ENCODE data around the gene MTG2. TPM values are rescaled to one million over a fixed set of nuclear protein-coding genes. Genes with fewer than 3 reads are reported as not detected.

Gene MTG2
- total RNA-seq, 2 donors from 2014 or later, result 30.4 to 46.7 TPM

GRCh38 chr20:62219101-62219991 lies 36.5 kb downstream of the MTG2 start:
- Histone ChIP-seq H3K4me1 (no peaks in the 10 kb centered on the region), H3K4me3 (no peak overlapping the region), H3K27ac (no peak overlapping the region), H3K9ac (ENCODE audit: low read depth in 2 of 2, low read length in 2 of 2) (no peak overlapping the region), H3K27me3 (peaks cover 61% of the 10 kb centered on the region), H3K9me3 (no peaks in the 10 kb centered on the region), H3K36me3 (no peaks in the 10 kb centered on the region)
- DNase-seq, result no peak
- intact Hi-C loops (cut with DNase I), result no loop called here
- TF ChIP-seq CTCF (IDR thresholded peaks at IDR 0.05), result no peak

DNA sequence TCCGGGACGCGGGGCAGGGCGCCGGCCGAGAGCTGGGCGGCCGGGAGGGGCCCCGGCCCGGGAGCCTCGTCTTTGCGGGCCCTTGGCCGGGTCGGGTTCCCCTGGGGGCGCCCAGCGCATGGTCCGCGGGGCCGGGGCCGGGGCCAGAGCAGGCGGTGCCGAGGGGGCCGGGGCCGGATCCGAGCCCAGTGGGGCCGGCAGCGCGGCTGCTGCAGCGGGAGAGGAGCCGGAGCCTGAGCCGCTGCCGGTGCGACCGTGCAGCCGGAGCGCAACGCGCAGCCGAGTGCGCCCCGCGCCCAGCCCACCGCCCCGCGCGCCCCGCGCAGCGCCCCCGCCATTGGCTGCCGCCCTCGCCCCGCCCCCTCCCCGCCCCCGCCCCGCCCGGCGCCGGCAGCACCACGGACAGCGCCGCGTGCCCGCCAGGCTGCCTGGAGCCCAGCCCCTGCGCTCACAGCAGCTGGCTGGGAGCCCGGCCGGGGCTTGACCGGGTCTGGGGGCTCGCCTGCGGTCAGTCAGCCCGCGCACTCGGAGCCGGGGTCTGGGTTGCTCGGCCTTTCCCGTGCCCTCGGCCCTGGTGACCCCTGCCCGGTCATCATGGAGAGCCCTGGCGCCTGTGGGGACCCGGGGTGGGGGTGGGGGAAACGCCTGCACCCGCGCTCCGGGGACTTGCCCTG lies 37.3 kb downstream of the MTG2 start, which contains the start of gene HRH3:
TSS of gene HRH3 (minus strand) at position 287 of the 674 bp plus-strand sequence. CDS start 308 bp downstream, outside the sequence.
- Histone ChIP-seq H3K27me3 (peaks cover 61% of the 10 kb centered on the region), H3K9me3 (no peaks in the 10 kb centered on the region), H3K9ac (ENCODE audit: low read depth in 2 of 2, low read length in 2 of 2) (no peak within 1 kb of the TSS), H3K27ac (no peak within 1 kb of the TSS), H3K4me3 (no peak within 1 kb of the TSS), H3K4me1 (no peaks in the 10 kb centered on the region), H3K36me3 (no peaks in the 10 kb centered on the region)
- TF ChIP-seq CTCF (IDR thresholded peaks at IDR 0.05), result no peak
- no peak for DNase-seq
- intact Hi-C loops (cut with DNase I), result no loop called here

DNA sequence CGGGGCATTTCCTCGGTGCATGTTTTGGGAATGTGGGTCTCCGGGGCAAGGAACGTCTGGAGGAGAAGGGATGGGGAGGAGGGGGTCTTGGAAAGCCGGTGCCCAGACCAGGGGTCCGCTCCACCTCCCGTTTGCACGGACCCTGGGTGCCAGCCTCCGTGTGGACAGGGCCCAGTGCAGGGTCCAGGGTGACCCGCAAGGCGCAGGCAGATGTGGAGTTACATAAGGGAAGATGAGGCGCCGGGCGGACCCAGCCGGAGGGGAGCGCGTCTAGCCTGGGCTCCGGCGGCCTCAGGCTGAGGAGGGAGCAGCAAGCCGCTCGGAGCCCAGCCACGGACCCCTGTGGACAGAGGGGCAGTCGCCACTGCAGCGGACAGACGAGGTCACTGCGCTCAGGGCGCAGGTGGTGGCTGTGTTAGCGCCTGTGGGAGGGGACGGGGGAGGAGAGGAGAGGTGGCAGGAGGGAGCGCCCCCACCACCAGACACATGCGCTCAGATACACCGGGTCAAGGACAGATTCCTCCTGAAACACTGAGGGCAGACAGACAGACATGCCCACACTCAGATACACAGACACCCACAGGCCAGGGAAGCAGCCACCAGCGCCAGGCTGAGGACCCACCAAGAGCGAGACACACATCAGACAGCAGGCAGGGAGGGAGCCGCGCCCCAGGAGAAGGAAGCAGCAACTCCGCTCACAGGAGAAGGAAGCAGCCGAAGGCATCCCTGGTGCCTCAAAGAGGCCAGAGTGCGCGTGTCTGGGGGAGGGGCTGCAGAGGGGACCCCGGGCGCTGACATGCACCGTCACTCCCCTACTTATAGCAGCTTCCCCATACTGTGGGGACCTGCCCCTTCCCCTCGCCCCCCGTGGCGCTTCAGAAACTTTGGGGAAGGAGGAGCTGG lies 38.1 kb downstream of the MTG2 start:
- H3K9ac ChIP-seq (ENCODE audit: low read depth in 2 of 2, low read length in 2 of 2), result no peak overlapping the region
- intact Hi-C loops (cut with DNase I), result no loop called here
- no peaks in the 10 kb centered on the region for H3K4me1 ChIP-seq
- no peak for DNase-seq
- H3K4me3 ChIP-seq, result no peak overlapping the region
- H3K36me3 ChIP-seq, result no peaks in the 10 kb centered on the region
- H3K9me3 ChIP-seq, result no peaks in the 10 kb centered on the region
- H3K27ac ChIP-seq, result no peak overlapping the region
- peaks cover 61% of the 10 kb centered on the region for H3K27me3 ChIP-seq
- TF ChIP-seq CTCF (IDR thresholded peaks at IDR 0.05), result no peak

DNA sequence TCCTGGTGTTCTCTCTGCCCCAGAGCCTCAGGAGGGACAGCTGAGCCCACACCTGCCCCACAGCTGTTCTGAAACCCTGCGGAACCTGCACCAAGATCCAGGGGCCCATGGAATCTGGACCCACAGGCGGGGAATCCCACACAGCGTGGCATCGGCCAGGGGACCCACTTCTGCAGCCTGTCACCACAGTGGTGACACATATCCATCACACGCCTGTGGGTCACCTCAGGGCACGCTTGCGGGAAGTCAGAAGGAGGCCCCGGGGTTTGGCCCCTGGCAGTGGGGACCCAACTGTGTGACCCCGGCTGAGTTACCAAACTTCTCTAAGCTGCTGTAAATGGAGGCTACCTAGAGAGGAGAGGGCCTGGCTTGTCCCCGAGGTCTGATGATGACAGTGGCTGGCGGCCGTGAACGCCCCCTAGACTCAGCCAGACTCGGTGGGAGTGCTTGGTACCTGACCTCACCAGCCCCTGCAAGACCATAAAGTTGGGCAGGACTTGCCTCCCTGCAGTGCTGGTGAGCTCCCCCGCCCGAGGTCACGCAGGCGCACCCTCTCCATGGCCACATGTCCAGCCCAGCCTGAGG lies 39.5 kb downstream of the MTG2 start:
- H3K27ac ChIP-seq, result no peak overlapping the region
- no peak for TF ChIP-seq CTCF (IDR thresholded peaks at IDR 0.05)
- intact Hi-C loops (cut with DNase I), result no loop called here
- H3K27me3 ChIP-seq, result peaks cover 51% of the 10 kb centered on the region
- H3K4me3 ChIP-seq, result no peak overlapping the region
- no peak overlapping the region for H3K9ac ChIP-seq (ENCODE audit: low read depth in 2 of 2, low read length in 2 of 2)
- H3K9me3 ChIP-seq, result no peaks in the 10 kb centered on the region
- H3K36me3 ChIP-seq, result no peaks in the 10 kb centered on the region
- no peaks in the 10 kb centered on the region for H3K4me1 ChIP-seq
- no peak for DNase-seq

- Histone ChIP-seq H3K27me3 (peaks cover 45% of the 10 kb centered on the region), H3K27ac (no peak overlapping the region), H3K9me3 (no peaks in the 10 kb centered on the region), H3K4me1 (no peaks in the 10 kb centered on the region), H3K36me3 (no peaks in the 10 kb centered on the region), H3K4me3 (no peak overlapping the region), H3K9ac (ENCODE audit: low read depth in 2 of 2, low read length in 2 of 2) (no peak overlapping the region)
- no peak for DNase-seq
- intact Hi-C loops (cut with DNase I), result no loop called here
- TF ChIP-seq CTCF (IDR thresholded peaks at IDR 0.05), result no peak
These were observed 40.1 kb downstream of the MTG2 start for GRCh38 chr20:62222972-62223371.
